CD14-positive monocyte (primary cell): ENCODE measurements around the gene CFAP91. TPM values are rescaled to one million over a fixed set of nuclear protein-coding genes. Genes with fewer than 3 reads are reported as not detected.

Experiments
- DNase-seq, 3 donors: peaks; one replicate each; pipeline ENCODE4 v3.0.0-alpha.2; 2011 to 2022
- H2AFZ ChIP-seq: 2 replicates; pipeline ENCODE4 v1.6.0; 2012; ENCODE audit warnings: mild to moderate bottlenecking, low read depth, low read length, inconsistent platforms; ENCODE audit not compliant: insufficient read depth, poor library complexity, severe bottlenecking
- H3K27ac ChIP-seq, 2 donors: 1 replicate in 1 of 2; 2 replicates in 1 of 2; pipeline ENCODE4 v1.5.1; 2012 to 2013; ENCODE audit warnings: low read length in 2 of 2, control low read depth in 1 of 2, inconsistent platforms in 1 of 2, low read depth in 1 of 2, mild to moderate bottlenecking in 1 of 2
- H3K27me3 ChIP-seq, 2 donors: one replicate each; pipeline versions ENCODE4 v1.6.0 to v1.6.1; 2011 to 2013; ENCODE audit warnings: low read length in 2 of 2; ENCODE audit not compliant: control insufficient read depth in 2 of 2, insufficient read depth in 2 of 2
- H3K36me3 ChIP-seq, 2 donors: replicated peaks in 1 of 2; 1 replicate in 1 of 2; 2 replicates in 1 of 2; pipeline versions ENCODE4 v1.5.1 to v1.6.1; 2012 to 2013; ENCODE audit warnings: low read length in 2 of 2, control low read depth in 1 of 2, inconsistent platforms in 1 of 2, mild to moderate bottlenecking in 1 of 2; ENCODE audit not compliant: insufficient read depth in 2 of 2, control insufficient read depth in 1 of 2
- H3K4me1 ChIP-seq, 2 donors: 1 replicate in 1 of 2; 2 replicates in 1 of 2; pipeline versions ENCODE4 v1.5.1 to v1.6.1; 2012 to 2013; ENCODE audit warnings: low read length in 2 of 2, control low read depth in 1 of 2, inconsistent platforms in 1 of 2, mild to moderate bottlenecking in 1 of 2, moderate library complexity in 1 of 2; ENCODE audit not compliant: insufficient read depth in 2 of 2, control insufficient read depth in 1 of 2
- H3K4me2 ChIP-seq: replicated peaks from 2 replicates; pipeline ENCODE3; 2012; ENCODE audit warnings: low read length, moderate library complexity, mild to moderate bottlenecking; ENCODE audit not compliant: poor library complexity, severe bottlenecking; ENCODE audit errors: extremely low read depth
- H3K4me3 ChIP-seq, 3 experiments: fragments of 200-600 bp in 1 of 3; sonication (generic) in 1 of 3; replicated peaks in 1 of 3; 1 replicate in 2 of 3; 2 replicates in 1 of 3; pipeline ENCODE4 v1.5.1; 2011 to 2013; ENCODE audit warnings: low read length in 3 of 3, mild to moderate bottlenecking in 3 of 3, control low read depth in 2 of 3, low read depth in 2 of 3, inconsistent platforms in 1 of 3, moderate library complexity in 1 of 3
- H3K79me2 ChIP-seq: 2 replicates; pipeline ENCODE4 v1.6.0; 2012; ENCODE audit warnings: mild to moderate bottlenecking, control low read depth, inconsistent platforms, low read length, moderate library complexity; ENCODE audit not compliant: insufficient read depth
- H3K9ac ChIP-seq: 2 replicates; pipeline ENCODE4 v1.6.0; 2017; ENCODE audit warnings: low read length, mild to moderate bottlenecking; ENCODE audit not compliant: insufficient read depth, poor library complexity, severe bottlenecking
- H3K9me3 ChIP-seq, 2 donors: replicated peaks in 1 of 2; 1 replicate in 1 of 2; 2 replicates in 1 of 2; pipeline versions ENCODE4 v1.5.1 to v1.6.1; 2012 to 2013; ENCODE audit warnings: low read length in 2 of 2, control low read depth in 1 of 2; ENCODE audit not compliant: control insufficient read depth in 1 of 2, insufficient read depth in 1 of 2
- H4K20me1 ChIP-seq: 2 replicates; pipeline ENCODE4 v1.6.0; 2012; ENCODE audit warnings: mild to moderate bottlenecking, low read length, control low read depth, moderate library complexity; ENCODE audit not compliant: insufficient read depth
- H3K27ac Mint-ChIP-seq, 7 donors: one replicate each; pipeline ENCODE4 v1.8.0; 2020; ENCODE audit warnings: mild to moderate bottlenecking in 7 of 7, mixed read lengths in 7 of 7, moderate library complexity in 6 of 7, inconsistent platforms in 2 of 7
- H3K27me3 Mint-ChIP-seq, 3 donors: one replicate each; pipeline ENCODE4 v1.8.0; 2021 to 2022; ENCODE audit warnings: low read depth in 3 of 3, mild to moderate bottlenecking in 3 of 3, mixed read lengths in 3 of 3, moderate library complexity in 3 of 3, inconsistent platforms in 1 of 3
- H3K36me3 Mint-ChIP-seq, 2 donors: one replicate each; pipeline ENCODE4 v1.8.0; 2020; ENCODE audit warnings: mixed read lengths in 2 of 2, inconsistent platforms in 1 of 2, mild to moderate bottlenecking in 1 of 2
- H3K4me1 Mint-ChIP-seq: one replicate; pipeline ENCODE4 v1.8.0; 2020; ENCODE audit warnings: mild to moderate bottlenecking, mixed read lengths
- H3K4me3 Mint-ChIP-seq, 2 donors: one replicate each; pipeline ENCODE4 v1.8.0; 2020; ENCODE audit warnings: mild to moderate bottlenecking in 2 of 2, mixed read lengths in 2 of 2, moderate library complexity in 1 of 2
- H3K9me3 Mint-ChIP-seq, 7 donors: one replicate each; pipeline ENCODE4 v1.8.0; 2020 to 2022; ENCODE audit warnings: mixed read lengths in 7 of 7, mild to moderate bottlenecking in 6 of 7, moderate library complexity in 6 of 7, inconsistent platforms in 2 of 7
- WGBS: methylation state at CpG from one replicate; pipeline ENCODE4 v1.1.5; 2013; ENCODE audit warnings: missing lambda C conversion rate; ENCODE audit not compliant: insufficient coverage; 5-methylcytosine and 5-hydroxymethylcytosine counted together
- intact Hi-C, 2 donors: fragments of 100-400 bp; cut with micrococcal nuclease; formaldehyde crosslinking; loops; one replicate each; pipeline versions ENCODE4 v1.15.0 to v1.15.1; 2023
- polyA plus RNA-seq, 3 donors: library from polyadenylated mRNA; depleted of rRNA in 1 of 3; unstranded in 2 of 3; stranded (reverse) in 1 of 3; fragments of 300-500 nt in 2 of 3; fragments of >200 nt in 1 of 3; fragmentation: Illumina TruSeq in 2 of 3; gene quantifications; 1 replicate in 2 of 3; 2 replicates in 1 of 3; pipeline ENCODE4 v1.2.3, GENCODE V29; 2012 to 2021
- TF ChIP-seq, protein P1 (sequence below): fragments of 200-600 bp; IDR thresholded peaks from one replicate; pipeline ENCODE4 v1.8.0; 2022; ENCODE audit warnings: antibody characterized with exemption, mild to moderate bottlenecking

Gene CFAP91
- polyA plus RNA-seq, 3 donors: 0.14 TPM; not detected in 2

DNA sequence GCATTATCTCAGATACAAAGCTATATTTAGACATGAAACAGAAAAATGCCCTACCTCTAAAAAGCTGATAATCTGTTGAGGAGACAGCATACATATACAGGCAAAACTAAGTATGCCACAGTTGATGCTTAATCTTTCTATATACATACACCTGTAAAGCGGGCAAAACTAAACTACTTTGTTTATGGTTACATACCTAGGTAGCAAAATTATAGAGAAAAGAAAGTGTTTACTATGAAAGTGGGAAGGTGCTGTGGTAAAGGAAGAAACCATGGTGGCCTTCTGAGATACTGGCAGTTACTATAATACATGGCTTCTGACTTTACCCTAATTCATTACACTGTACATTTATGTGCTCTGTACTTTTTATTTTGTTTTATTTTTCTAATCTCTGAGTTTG is 43.1 kb downstream of the CFAP91 start:
- H2AFZ ChIP-seq: no peak overlapping the region
- H3K27me3 ChIP-seq: no peaks in the 10 kb centered on the region
- H3K9ac ChIP-seq: no peak overlapping the region
- H4K20me1 ChIP-seq: no peaks in the 10 kb centered on the region
- no peak overlapping the region for H3K27ac Mint-ChIP-seq
- H3K9me3 ChIP-seq: no peaks in the 10 kb centered on the region
- no peak overlapping the region for H3K27ac ChIP-seq
- H3K27me3 Mint-ChIP-seq: peaks cover 0 to 2% (median 0%) of the 10 kb centered on the region in 3 donors
- WGBS: no CpG with 5 or more reads among the region's 1 CpG
- H3K4me3 Mint-ChIP-seq: no peak overlapping the region
- H3K36me3 Mint-ChIP-seq: no peaks in the 10 kb centered on the region
- H3K9me3 Mint-ChIP-seq: no peaks in the 10 kb centered on the region
- no peaks in the 10 kb centered on the region for H3K36me3 ChIP-seq
- no peak overlapping the region for H3K4me2 ChIP-seq
- DNase-seq: no peak
- TF ChIP-seq, protein P1, sequence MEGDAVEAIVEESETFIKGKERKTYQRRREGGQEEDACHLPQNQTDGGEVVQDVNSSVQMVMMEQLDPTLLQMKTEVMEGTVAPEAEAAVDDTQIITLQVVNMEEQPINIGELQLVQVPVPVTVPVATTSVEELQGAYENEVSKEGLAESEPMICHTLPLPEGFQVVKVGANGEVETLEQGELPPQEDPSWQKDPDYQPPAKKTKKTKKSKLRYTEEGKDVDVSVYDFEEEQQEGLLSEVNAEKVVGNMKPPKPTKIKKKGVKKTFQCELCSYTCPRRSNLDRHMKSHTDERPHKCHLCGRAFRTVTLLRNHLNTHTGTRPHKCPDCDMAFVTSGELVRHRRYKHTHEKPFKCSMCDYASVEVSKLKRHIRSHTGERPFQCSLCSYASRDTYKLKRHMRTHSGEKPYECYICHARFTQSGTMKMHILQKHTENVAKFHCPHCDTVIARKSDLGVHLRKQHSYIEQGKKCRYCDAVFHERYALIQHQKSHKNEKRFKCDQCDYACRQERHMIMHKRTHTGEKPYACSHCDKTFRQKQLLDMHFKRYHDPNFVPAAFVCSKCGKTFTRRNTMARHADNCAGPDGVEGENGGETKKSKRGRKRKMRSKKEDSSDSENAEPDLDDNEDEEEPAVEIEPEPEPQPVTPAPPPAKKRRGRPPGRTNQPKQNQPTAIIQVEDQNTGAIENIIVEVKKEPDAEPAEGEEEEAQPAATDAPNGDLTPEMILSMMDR: no peak
- H3K79me2 ChIP-seq: no peaks in the 10 kb centered on the region
- H3K4me3 ChIP-seq: no peak overlapping the region
- H3K4me1 Mint-ChIP-seq: peaks cover 13% of the 10 kb centered on the region
- peaks cover 9% of the 10 kb centered on the region in 2 donors for H3K4me1 ChIP-seq
- intact Hi-C loops: no loop called here

DNA sequence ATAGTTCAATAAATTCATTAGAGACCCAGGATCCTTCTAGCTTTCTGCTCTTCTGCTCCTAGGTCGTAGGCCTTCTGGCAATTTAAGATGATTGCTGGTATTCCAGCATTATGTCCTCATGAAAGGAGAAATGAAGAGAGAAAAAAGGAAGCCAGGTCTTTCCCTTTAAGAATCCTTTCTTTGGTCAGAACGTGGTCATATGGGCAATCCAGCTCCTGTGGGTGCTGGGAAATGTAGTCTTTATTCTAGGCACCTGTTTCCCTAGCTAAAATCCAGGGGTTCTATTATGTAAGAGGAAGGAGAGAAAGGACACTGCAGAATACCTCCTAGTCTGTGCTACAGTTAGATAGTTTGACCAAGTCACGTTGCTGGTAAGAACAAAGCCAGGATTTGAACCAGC is 43.6 kb downstream of the CFAP91 start:
- no peak overlapping the region for H3K4me2 ChIP-seq
- Mint-ChIP-seq H3K4me3 (no peak overlapping the region), H3K9me3 (no peaks in the 10 kb centered on the region), H3K36me3 (no peaks in the 10 kb centered on the region), H3K27ac (no peak overlapping the region), H3K4me1 (peaks cover 13% of the 10 kb centered on the region), H3K27me3 (peaks cover 0 to 2% (median 0%) of the 10 kb centered on the region in 3 donors)
- intact Hi-C loops: no loop called here
- H3K36me3 ChIP-seq: no peaks in the 10 kb centered on the region
- peaks cover 9% of the 10 kb centered on the region in 2 donors for H3K4me1 ChIP-seq
- H4K20me1 ChIP-seq: no peaks in the 10 kb centered on the region
- no peaks in the 10 kb centered on the region for H3K27me3 ChIP-seq
- TF ChIP-seq, protein P1: no peak
- no peak overlapping the region for H3K4me3 ChIP-seq
- DNase-seq: no peak
- WGBS: 100% methylated on average over 1 of the region's 3 CpGs
- H3K9ac ChIP-seq: no peak overlapping the region
- H2AFZ ChIP-seq: no peak overlapping the region
- no peaks in the 10 kb centered on the region for H3K9me3 ChIP-seq
- H3K79me2 ChIP-seq: no peaks in the 10 kb centered on the region
- no peak overlapping the region for H3K27ac ChIP-seq
